Endothelial cell of umbilical vein (primary cell): ENCODE results near the gene SORCS2. TPM values are rescaled to one million over a fixed set of nuclear protein-coding genes. Genes with fewer than 3 reads are reported as not detected.

Source experiments
- BruUV-seq: library from RNA; stranded (reverse); fragments of 400-500 nt; replicated peaks from 2 replicates; lab custom pipeline; 2021; lab: Mats Ljungman, UMichigan
- CTCF ChIA-PET: fragments of 300-600, 350-600 bp; sonication (Branson Sonifier 250); formaldehyde crosslinking; loops from one replicate; lab custom pipeline; 2021; ENCODE audit warnings: antibody characterized with exemption, inconsistent platforms; lab: Charles Lee
- POLR2A ChIA-PET: fragments of 300-600, 350-600 bp; sonication (Branson Sonifier 250); formaldehyde crosslinking; loops from one replicate; lab custom pipeline; 2021; ENCODE audit warnings: antibody characterized with exemption, inconsistent platforms; lab: Charles Lee
- DNase-seq: peaks from one replicate; pipeline ENCODE4 v3.0.0-alpha.2; 2011; ENCODE audit warnings: low read depth, low spot score
- FAIRE-seq: peaks from 2 replicates; lab custom pipeline; 2011; peaks lifted over from hg19 to GRCh38; lab: Jason Lieb, UNC
- H2AFZ ChIP-seq: 2 replicates; pipeline ENCODE4 v1.6.0; 2012; ENCODE audit warnings: low read depth, low read length, control low read depth, inconsistent platforms
- H3K27ac ChIP-seq: 2 replicates; pipeline ENCODE4 v1.5.1; 2011; ENCODE audit warnings: low read depth, mild to moderate bottlenecking, control low read depth, low read length, moderate library complexity; ENCODE audit not compliant: insufficient read depth
- H3K27me3 ChIP-seq, 2 experiments: 2 replicates each; pipeline versions ENCODE4 v1.6.0 to v1.6.1; 2011; ENCODE audit warnings: low read length in 2 of 2, mixed read lengths in 1 of 2; ENCODE audit not compliant: control insufficient read depth in 2 of 2, insufficient read depth in 2 of 2
- H3K36me3 ChIP-seq, 2 experiments: 2 replicates in 1 of 2; 3 replicates in 1 of 2; pipeline ENCODE4 v1.5.1; 2011; ENCODE audit warnings: low read length in 2 of 2, mild to moderate bottlenecking in 1 of 2, moderate library complexity in 1 of 2; ENCODE audit not compliant: control insufficient read depth in 2 of 2, insufficient read depth in 2 of 2; ENCODE audit errors: extremely low read depth in 1 of 2
- H3K4me1 ChIP-seq: 3 replicates; pipeline ENCODE4 v1.5.1; 2011; ENCODE audit warnings: mild to moderate bottlenecking, low read length; ENCODE audit not compliant: control insufficient read depth, insufficient read depth; ENCODE audit errors: extremely low read depth
- H3K4me2 ChIP-seq: 2 replicates; pipeline ENCODE4 v1.6.1; 2011; ENCODE audit warnings: low read length, control low read depth, mixed read lengths; ENCODE audit not compliant: insufficient read depth
- H3K4me3 ChIP-seq, 3 experiments: fragments of 200-600 bp in 1 of 3; sonication (generic), shearing (Covaris generic) in 1 of 3; replicated peaks in 1 of 3; 2 replicates each; pipeline ENCODE4 v1.5.1; 2011 to 2016; ENCODE audit warnings: control low read depth in 3 of 3, low read length in 3 of 3, mild to moderate bottlenecking in 2 of 3, inconsistent platforms in 1 of 3, low read depth in 1 of 3, moderate library complexity in 1 of 3; ENCODE audit not compliant: insufficient read depth in 1 of 3
- H3K79me2 ChIP-seq: 2 replicates; pipeline ENCODE4 v1.6.0; 2012; ENCODE audit warnings: low read length, inconsistent platforms; ENCODE audit not compliant: control insufficient read depth, insufficient read depth
- H3K9ac ChIP-seq: replicated peaks from 2 replicates; pipeline ENCODE3; 2011; ENCODE audit warnings: low read length, control low read depth; ENCODE audit not compliant: insufficient read depth; ENCODE audit errors: extremely low read depth
- H3K9me1 ChIP-seq: replicated peaks from 3 replicates; pipeline ENCODE4 v1.6.0; 2011; ENCODE audit warnings: mild to moderate bottlenecking, low read length; ENCODE audit not compliant: control insufficient read depth, insufficient read depth; ENCODE audit errors: extremely low read depth
- H3K9me3 ChIP-seq: replicated peaks from 2 replicates; pipeline ENCODE4 v1.5.1; 2012; ENCODE audit warnings: low read length, inconsistent platforms; ENCODE audit not compliant: control insufficient read depth, insufficient read depth
- H4K20me1 ChIP-seq: replicated peaks from 2 replicates; pipeline ENCODE3; 2011; ENCODE audit warnings: mild to moderate bottlenecking, low read length; ENCODE audit not compliant: control insufficient read depth, insufficient read depth; ENCODE audit errors: extremely low read depth
- CTCF ChIP-seq, 2 donors: IDR thresholded peaks; 1 replicate in 1 of 2; 2 replicates in 1 of 2; pipeline ENCODE4 v1.5.1; 2011; ENCODE audit warnings: low read length in 2 of 2, mild to moderate bottlenecking in 2 of 2, moderate library complexity in 2 of 2, control low read depth in 1 of 2, inconsistent platforms in 1 of 2, low read depth in 1 of 2; ENCODE audit not compliant: insufficient read depth in 1 of 2; ENCODE audit errors: extremely low read depth in 1 of 2
- EZH2 ChIP-seq: IDR thresholded peaks from 2 replicates; pipeline ENCODE4 v1.6.1; 2012; ENCODE audit warnings: borderline replicate concordance, low read depth, mild to moderate bottlenecking, moderate library complexity, low read length, inconsistent platforms; ENCODE audit not compliant: severe bottlenecking
- FOS ChIP-seq: IDR thresholded peaks from 2 replicates; pipeline ENCODE4 v1.6.1; 2011; ENCODE audit warnings: mild to moderate bottlenecking, low read length, moderate library complexity, borderline replicate concordance; ENCODE audit not compliant: insufficient read depth
- GATA2 ChIP-seq: IDR thresholded peaks from 2 replicates; pipeline ENCODE4 v1.7.0; 2011; ENCODE audit warnings: low read depth, mild to moderate bottlenecking, moderate library complexity, mixed read lengths, low read length; ENCODE audit not compliant: insufficient read length, insufficient read depth
- JUN ChIP-seq: IDR thresholded peaks from 2 replicates; pipeline ENCODE4 v1.6.1; 2011; ENCODE audit warnings: borderline replicate concordance, low read depth; ENCODE audit not compliant: insufficient read length, insufficient read depth
- MAX ChIP-seq: IDR thresholded peaks from 2 replicates; pipeline ENCODE4 v1.6.1; 2011; ENCODE audit not compliant: insufficient read depth, insufficient read length
- MYC ChIP-seq: IDR thresholded peaks from one replicate; pipeline ENCODE4 v1.6.1; 2011; ENCODE audit warnings: mild to moderate bottlenecking, low read depth, low read length
- POLR2A ChIP-seq: IDR thresholded peaks from 2 replicates; pipeline ENCODE4 v1.6.1; 2012; ENCODE audit warnings: low read depth, mild to moderate bottlenecking, control low read depth, low read length
- POLR2AphosphoS5 ChIP-seq: IDR thresholded peaks from 2 replicates; pipeline ENCODE4 v1.6.1; 2012; ENCODE audit warnings: low read depth, mild to moderate bottlenecking, control low read depth, low read length, moderate library complexity; ENCODE audit not compliant: insufficient read depth
- dilution Hi-C: fragments of 300-500 bp; cut with MboI; formaldehyde crosslinking; loops from one replicate; pipeline ENCODE4 v1.15.0; 2019; ENCODE audit warnings: low sequenced_read_pairs; ENCODE audit not compliant: extremely low pct_ligation_motif_present
- intact Hi-C: fragments of 100-400 bp; cut with micrococcal nuclease; formaldehyde crosslinking; loops from one replicate; pipeline ENCODE4 v1.10.0; 2022
- polyA plus RNA-seq, 4 experiments: library from polyadenylated mRNA; depleted of rRNA in 3 of 4; stranded (reverse) in 3 of 4; unstranded in 1 of 4; fragments of >200 nt; gene quantifications; 2 replicates each; pipeline versions ENCODE4 v1.2.1 to v1.2.3, GENCODE V29; 2011 to 2012; ENCODE audit warnings: missing spikeins in 1 of 4
- total RNA-seq: library from RNA; stranded (reverse); gene quantifications from 2 replicates; pipeline ENCODE4 v1.2.3, GENCODE V29; 2021

The SORCS2 gene
- total and polyA plus RNA-seq, 2 donors (not counting 3 experiments of a cell fraction or from before 2014, with no cell fraction given), result not detected

- Histone ChIP-seq H3K4me2 (no peak overlapping the region), H3K79me2 (no peaks in the 10 kb centered on the region), H3K9me1 (no peaks in the 10 kb centered on the region), H2AFZ (no peak overlapping the region), H4K20me1 (no peaks in the 10 kb centered on the region), H3K9ac (no peak overlapping the region), H3K4me3 (no peak overlapping the region), H3K27me3 (peaks cover 22 to 23% of the 10 kb centered on the region in 2 experiments), H3K4me1 (peaks cover 12% of the 10 kb centered on the region), H3K36me3 (no peaks in the 10 kb centered on the region), H3K9me3 (no peaks in the 10 kb centered on the region), H3K27ac (no peak overlapping the region)
- no peak for DNase-seq
- ChIA-PET CTCF (no interaction called here), POLR2A (no interaction called here)
- intact Hi-C loops (no loop called here), dilution Hi-C loops (no loop called here)
- TF ChIP-seq CTCF (IDR thresholded peaks at IDR 0.05; ENCODE audit: extremely low read depth in 1 of 2, insufficient read depth in 1 of 2, low read depth in 1 of 2, low read length in 2 of 2), result no peak
- no peak for TF ChIP-seq POLR2A
- TF ChIP-seq JUN, result no peak
- no peak for TF ChIP-seq GATA2
- no peak for TF ChIP-seq FOS
- no peak for TF ChIP-seq MAX
- no peak for TF ChIP-seq MYC
- no peak for TF ChIP-seq POLR2AphosphoS5
- TF ChIP-seq EZH2, result no peak
- FAIRE-seq, result no peak
- no TSS peak for BruUV-seq
These were observed 6.9 kb downstream of the SORCS2 start for GRCh38 chr4:7199129-7199725.
